Neural progenitor cell (in vitro differentiated cells): ENCODE measurements around the gene LDB3. TPM values are rescaled to one million over a fixed set of nuclear protein-coding genes. Genes with fewer than 3 reads are reported as not detected.

ENCODE experiments used
- DNase-seq: peaks from one replicate; pipeline ENCODE4 v3.0.0-alpha.2; 2016; ENCODE audit warnings: low spot score
- H2AFZ ChIP-seq: fragments of 200-600 bp; sonication (generic); replicated peaks from 2 replicates; pipeline ENCODE4 v1.6.1; 2016; ENCODE audit warnings: antibody characterized with exemption
- H3F3A ChIP-seq: fragments of 200-600 bp; sonication (generic); 2 replicates; pipeline ENCODE4 v1.6.1; 2016; ENCODE audit warnings: antibody characterized with exemption, low read depth
- H3K27ac ChIP-seq: fragments of 200-600 bp; sonication (generic); 2 replicates; pipeline ENCODE4 v1.5.1; 2016; ENCODE audit warnings: mild to moderate bottlenecking
- H3K27me3 ChIP-seq: fragments of 200-600 bp; sonication (generic); 2 replicates; pipeline ENCODE4 v1.6.1; 2016; ENCODE audit warnings: mild to moderate bottlenecking, moderate library complexity
- H3K36me3 ChIP-seq: fragments of 200-600 bp; sonication (generic); 2 replicates; pipeline ENCODE4 v1.5.1; 2016
- H3K4me1 ChIP-seq: fragments of 200-600 bp; sonication (generic); 2 replicates; pipeline ENCODE4 v1.6.1; 2016; ENCODE audit warnings: mixed run types
- H3K4me2 ChIP-seq: fragments of 200-600 bp; sonication (generic); 2 replicates; pipeline ENCODE4 v1.6.1; 2016
- H3K4me3 ChIP-seq: fragments of 200-600 bp; sonication (generic); 2 replicates; pipeline ENCODE4 v1.5.1; 2016
- H3K79me2 ChIP-seq: fragments of 200-600 bp; sonication (generic); 2 replicates; pipeline ENCODE4 v1.6.1; 2016; ENCODE audit warnings: low read depth
- H3K9ac ChIP-seq: fragments of 200-600 bp; sonication (generic); 2 replicates; pipeline ENCODE4 v1.6.1; 2016
- H3K9me3 ChIP-seq: fragments of 200-600 bp; sonication (generic); 2 replicates; pipeline ENCODE4 v1.5.1; 2016; ENCODE audit warnings: low read depth
- H4K20me1 ChIP-seq: fragments of 200-600 bp; sonication (generic); 2 replicates; pipeline ENCODE4 v1.6.1; 2016; ENCODE audit warnings: low read depth
- H3K27ac Mint-ChIP-seq: 3 replicates; pipeline ENCODE4 v1.8.0; 2021; ENCODE audit warnings: mixed read lengths
- H3K27me3 Mint-ChIP-seq: 2 replicates; pipeline ENCODE4 v1.8.0; 2022; ENCODE audit warnings: low read depth, mild to moderate bottlenecking, inconsistent platforms, moderate library complexity, mixed read lengths; ENCODE audit not compliant: insufficient read depth
- H3K36me3 Mint-ChIP-seq: 3 replicates; pipeline ENCODE4 v1.8.0; 2021; ENCODE audit warnings: mixed read lengths
- H3K4me1 Mint-ChIP-seq: 3 replicates; pipeline ENCODE4 v1.8.0; 2021; ENCODE audit warnings: mixed read lengths
- H3K4me3 Mint-ChIP-seq: 3 replicates; pipeline ENCODE4 v1.8.0; 2021; ENCODE audit warnings: mild to moderate bottlenecking, moderate library complexity, mixed read lengths
- H3K9me3 Mint-ChIP-seq: 3 replicates; pipeline ENCODE4 v1.8.0; 2020; ENCODE audit warnings: mixed read lengths
- EZH2 ChIP-seq: fragments of 200-600 bp; sonication (generic); IDR thresholded peaks from 2 replicates; pipeline ENCODE4 v1.6.1; 2017; ENCODE audit warnings: antibody characterized with exemption, mild to moderate bottlenecking, moderate library complexity
- EZH2phosphoT487 ChIP-seq: fragments of 200-600 bp; sonication (generic); IDR thresholded peaks from 2 replicates; pipeline ENCODE4 v1.6.1; 2017; ENCODE audit warnings: antibody characterized with exemption
- total RNA-seq: library from RNA; depleted of rRNA; stranded (reverse); fragments of >200 nt; gene quantifications from 2 replicates; pipeline ENCODE4 v1.2.3, GENCODE V29; 2015; ENCODE audit warnings: low replicate concordance
- TF ChIP-seq, protein P1 (sequence below): fragments of 200-600 bp; sonication (generic); IDR thresholded peaks from 2 replicates; pipeline ENCODE4 v1.5.1; 2017; ENCODE audit warnings: antibody characterized with exemption, mild to moderate bottlenecking

Gene LDB3
- total RNA-seq, 1 donor from 2014 or later, result not detected

DNA sequence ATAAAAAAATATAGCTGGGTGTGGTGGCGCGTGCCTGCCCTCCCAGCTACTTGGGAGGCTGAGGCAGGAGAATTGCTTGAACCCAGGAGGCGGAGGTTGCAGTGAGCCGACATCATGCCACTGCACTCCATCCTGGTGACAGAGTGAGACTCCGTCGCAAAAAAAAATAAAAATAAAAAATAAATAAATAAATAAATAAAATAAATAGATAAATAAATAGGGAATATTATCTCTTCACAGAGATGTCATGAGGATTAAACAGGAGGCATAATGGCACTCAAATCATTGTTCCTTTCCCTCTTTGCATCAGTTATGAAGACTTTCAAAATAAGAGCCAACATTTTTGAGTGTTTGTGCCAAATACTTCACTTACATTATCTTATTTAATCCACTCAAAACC is 56.1 kb downstream of the LDB3 start:
- Histone ChIP-seq H3K27ac (no peak overlapping the region), H3K4me1 (no peaks in the 10 kb centered on the region), H3K4me3 (no peak overlapping the region), H3K79me2 (no peaks in the 10 kb centered on the region), H3K9me3 (no peaks in the 10 kb centered on the region), H3K27me3 (no peaks in the 10 kb centered on the region), H2AFZ (no peak overlapping the region), H3F3A (no peaks in the 10 kb centered on the region), H3K9ac (no peak overlapping the region), H4K20me1 (no peaks in the 10 kb centered on the region), H3K4me2 (no peak overlapping the region), H3K36me3 (no peaks in the 10 kb centered on the region)
- no peaks in the 10 kb centered on the region for H3K9me3 Mint-ChIP-seq
- no peaks in the 10 kb centered on the region for H3K27me3 Mint-ChIP-seq
- no peak overlapping the region for H3K27ac Mint-ChIP-seq
- no peaks in the 10 kb centered on the region for H3K4me1 Mint-ChIP-seq
- TF ChIP-seq EZH2, result no peak
- TF ChIP-seq, protein P1, sequence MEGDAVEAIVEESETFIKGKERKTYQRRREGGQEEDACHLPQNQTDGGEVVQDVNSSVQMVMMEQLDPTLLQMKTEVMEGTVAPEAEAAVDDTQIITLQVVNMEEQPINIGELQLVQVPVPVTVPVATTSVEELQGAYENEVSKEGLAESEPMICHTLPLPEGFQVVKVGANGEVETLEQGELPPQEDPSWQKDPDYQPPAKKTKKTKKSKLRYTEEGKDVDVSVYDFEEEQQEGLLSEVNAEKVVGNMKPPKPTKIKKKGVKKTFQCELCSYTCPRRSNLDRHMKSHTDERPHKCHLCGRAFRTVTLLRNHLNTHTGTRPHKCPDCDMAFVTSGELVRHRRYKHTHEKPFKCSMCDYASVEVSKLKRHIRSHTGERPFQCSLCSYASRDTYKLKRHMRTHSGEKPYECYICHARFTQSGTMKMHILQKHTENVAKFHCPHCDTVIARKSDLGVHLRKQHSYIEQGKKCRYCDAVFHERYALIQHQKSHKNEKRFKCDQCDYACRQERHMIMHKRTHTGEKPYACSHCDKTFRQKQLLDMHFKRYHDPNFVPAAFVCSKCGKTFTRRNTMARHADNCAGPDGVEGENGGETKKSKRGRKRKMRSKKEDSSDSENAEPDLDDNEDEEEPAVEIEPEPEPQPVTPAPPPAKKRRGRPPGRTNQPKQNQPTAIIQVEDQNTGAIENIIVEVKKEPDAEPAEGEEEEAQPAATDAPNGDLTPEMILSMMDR, result no peak
- TF ChIP-seq EZH2phosphoT487, result no peak
- DNase-seq, result no peak
- no peaks in the 10 kb centered on the region for H3K36me3 Mint-ChIP-seq
- no peak overlapping the region for H3K4me3 Mint-ChIP-seq

DNA sequence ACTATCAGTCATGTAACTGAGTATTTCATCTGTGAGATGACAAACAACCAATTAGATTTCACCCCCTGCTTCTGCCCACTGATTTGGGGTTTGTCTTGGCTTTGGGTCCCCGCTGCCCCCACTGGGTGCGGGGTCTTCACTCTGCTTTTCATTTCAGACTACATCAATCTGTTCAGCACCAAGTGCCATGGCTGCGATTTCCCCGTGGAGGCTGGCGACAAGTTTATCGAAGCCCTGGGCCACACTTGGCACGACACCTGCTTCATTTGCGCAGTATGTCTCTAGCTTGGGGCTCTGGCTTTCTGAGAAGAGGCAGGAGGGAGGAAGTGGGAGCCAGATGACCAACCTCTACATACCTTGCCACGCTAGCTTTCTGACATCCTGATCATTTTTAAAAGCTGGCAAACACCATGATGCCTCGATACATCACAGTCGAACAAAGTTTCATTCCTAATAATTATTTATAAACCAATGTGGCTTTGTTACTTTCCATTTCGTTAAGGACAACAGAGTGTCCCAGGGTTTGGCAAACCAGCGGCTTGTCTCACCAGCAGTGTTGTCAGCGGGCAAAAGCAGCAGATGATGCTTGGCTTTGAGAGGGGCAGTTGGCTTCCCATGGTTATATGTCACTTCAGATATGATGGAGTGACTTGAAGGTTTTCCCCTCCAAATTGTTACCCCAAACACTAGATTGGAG is 57.8 kb downstream of the LDB3 start:
- H3K27me3 Mint-ChIP-seq, result peaks cover 3% of the 10 kb centered on the region
- Histone ChIP-seq H3K9ac (no peak overlapping the region), H3K27ac (no peak overlapping the region), H3K79me2 (no peaks in the 10 kb centered on the region), H3K36me3 (no peaks in the 10 kb centered on the region), H3K9me3 (no peaks in the 10 kb centered on the region), H2AFZ (no peak overlapping the region), H3F3A (no peaks in the 10 kb centered on the region), H3K27me3 (no peaks in the 10 kb centered on the region), H3K4me3 (no peak overlapping the region), H4K20me1 (no peaks in the 10 kb centered on the region), H3K4me1 (no peaks in the 10 kb centered on the region), H3K4me2 (no peak overlapping the region)
- no peaks in the 10 kb centered on the region for H3K36me3 Mint-ChIP-seq
- no peaks in the 10 kb centered on the region for H3K9me3 Mint-ChIP-seq
- no peak for DNase-seq
- TF ChIP-seq EZH2 (no peak), EZH2phosphoT487 (no peak)
- TF ChIP-seq, protein P1, result no peak
- H3K4me3 Mint-ChIP-seq, result no peak overlapping the region
- no peak overlapping the region for H3K27ac Mint-ChIP-seq
- H3K4me1 Mint-ChIP-seq, result no peaks in the 10 kb centered on the region

DNA sequence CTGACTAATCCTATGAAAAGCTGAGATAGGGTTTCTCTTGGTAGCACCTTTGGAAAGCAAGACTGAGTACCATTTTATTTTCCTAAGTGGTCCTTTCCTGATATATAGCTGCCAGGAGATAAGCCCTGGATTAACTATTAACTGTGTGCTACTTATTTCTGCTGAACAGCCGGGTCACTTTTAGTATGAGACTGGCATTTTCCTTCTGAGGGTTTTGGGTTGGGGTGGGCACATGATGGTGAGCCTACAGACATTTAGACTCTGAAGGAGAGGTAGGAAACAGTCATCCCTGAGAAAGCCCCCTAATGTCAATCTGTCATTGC is 58.3 kb downstream of the LDB3 start:
- H3K27ac ChIP-seq, result no peak overlapping the region
- no peaks in the 10 kb centered on the region for H3K4me1 Mint-ChIP-seq
- DNase-seq, result no peak

More for the DNA sequence above, 58.3 kb downstream of the LDB3 start:
- no peaks in the 10 kb centered on the region for H3K36me3 ChIP-seq
- Mint-ChIP-seq H3K9me3 (no peaks in the 10 kb centered on the region), H3K36me3 (no peaks in the 10 kb centered on the region), H3K27me3 (peaks cover 3% of the 10 kb centered on the region), H3K27ac (no peak overlapping the region), H3K4me3 (no peak overlapping the region)
- no peaks in the 10 kb centered on the region for H3F3A ChIP-seq
- H3K4me3 ChIP-seq, result no peak overlapping the region
- H4K20me1 ChIP-seq, result no peaks in the 10 kb centered on the region
- no peaks in the 10 kb centered on the region for H3K4me1 ChIP-seq
- TF ChIP-seq EZH2 (no peak), EZH2phosphoT487 (no peak)
- TF ChIP-seq, protein P1, result no peak
- H3K27me3 ChIP-seq, result no peaks in the 10 kb centered on the region
- no peak overlapping the region for H3K4me2 ChIP-seq
- H3K79me2 ChIP-seq, result no peaks in the 10 kb centered on the region
- H3K9ac ChIP-seq, result no peak overlapping the region
- no peaks in the 10 kb centered on the region for H3K9me3 ChIP-seq
- no peak overlapping the region for H2AFZ ChIP-seq
